Nucleus accumbens (tissue), 56 donors: Measurements from ENCODE around the gene SLC37A4.

Source experiments
- DNase-seq, 56 donors: peaks; one replicate each; lab custom pipeline; 2025; lab: John Stamatoyannopoulos, UW

The SLC37A4 gene

GRCh38 chr11:118980191-118980881, 50.3 kb downstream of the SLC37A4 start:
- DNase-seq, result peak in 5 of 56 donors; percentile 2 to 28 (median 16)

GRCh38 chr11:118979434-118979833, 51.2 kb downstream of the SLC37A4 start:
- no peak for DNase-seq

- no peak for DNase-seq
Measured at GRCh38 chr11:118975771-118976709, 54.6 kb downstream of the SLC37A4 start.
